Endodermal cell (in vitro differentiated cells): ENCODE results near the gene CARS1. TPM values are rescaled to one million over a fixed set of nuclear protein-coding genes. Genes with fewer than 3 reads are reported as not detected.
"Not testable (repeated sequence)": the region's sequence is repeated elsewhere in the genome, so short reads cannot be mapped to it uniquely, and the experiment has no call there.

Experiments used
- DNase-seq: peaks from one replicate; pipeline ENCODE4 v3.0.0-alpha.2; 2017
- H3K27ac ChIP-seq: 2 replicates; pipeline ENCODE4 v1.5.1; 2013; ENCODE audit warnings: mild to moderate bottlenecking, low read depth, low read length, moderate library complexity
- H3K27me3 ChIP-seq: 2 replicates; pipeline ENCODE4 v1.6.1; 2013; ENCODE audit warnings: mild to moderate bottlenecking, low read length, moderate library complexity; ENCODE audit not compliant: insufficient read depth, control insufficient read depth, poor library complexity, severe bottlenecking
- H3K36me3 ChIP-seq: 2 replicates; pipeline ENCODE4 v1.7.0; 2013; ENCODE audit warnings: mild to moderate bottlenecking, low read length, moderate library complexity; ENCODE audit not compliant: control insufficient read depth, insufficient read depth
- H3K4me1 ChIP-seq: one replicate; pipeline ENCODE4 v1.7.0; 2013; ENCODE audit warnings: low read length; ENCODE audit not compliant: control insufficient read depth, insufficient read depth
- H3K4me3 ChIP-seq: 2 replicates; pipeline ENCODE4 v1.5.1; 2013; ENCODE audit warnings: mild to moderate bottlenecking, low read length, moderate library complexity
- H3K9ac ChIP-seq: 2 replicates; pipeline ENCODE4 v1.6.1; 2013; ENCODE audit warnings: mild to moderate bottlenecking, low read length, moderate library complexity; ENCODE audit not compliant: poor library complexity, severe bottlenecking; ENCODE audit errors: extremely low read depth
- H3K9me3 ChIP-seq: 2 replicates; pipeline ENCODE4 v1.6.1; 2013; ENCODE audit warnings: mild to moderate bottlenecking, low read length, moderate library complexity; ENCODE audit not compliant: control insufficient read depth
- H3K27ac Mint-ChIP-seq: 2 replicates; pipeline ENCODE4 v1.8.0; 2020; ENCODE audit warnings: mixed read lengths
- H3K27me3 Mint-ChIP-seq: 2 replicates; pipeline ENCODE4 v1.8.0; 2021; ENCODE audit warnings: mild to moderate bottlenecking, mixed read lengths; ENCODE audit not compliant: insufficient read depth
- H3K36me3 Mint-ChIP-seq: 2 replicates; pipeline ENCODE4 v1.8.0; 2020; ENCODE audit warnings: low read depth, mixed read lengths
- H3K4me1 Mint-ChIP-seq: 2 replicates; pipeline ENCODE4 v1.8.0; 2020; ENCODE audit warnings: mixed read lengths
- H3K4me3 Mint-ChIP-seq: 2 replicates; pipeline ENCODE4 v1.8.0; 2020; ENCODE audit warnings: mild to moderate bottlenecking, moderate library complexity, mixed read lengths
- H3K9me3 Mint-ChIP-seq: 2 replicates; pipeline ENCODE4 v1.8.0; 2020; ENCODE audit warnings: mild to moderate bottlenecking, mixed read lengths
- WGBS, 2 experiments: methylation state at CpG; one replicate each; pipeline versions ENCODE4 v1.1.5 to v1.1.7; 2013; ENCODE audit warnings: missing lambda C conversion rate in 2 of 2, mixed read lengths in 1 of 2; ENCODE audit not compliant: insufficient coverage in 1 of 2, insufficient read length in 1 of 2; 5-methylcytosine and 5-hydroxymethylcytosine counted together
- total RNA-seq, 2 donors: library from RNA; stranded (reverse); fragmentation: NEBNext Ultra II Directional in 1 of 2; extraction: Animal tissue kit (Norgen Biotek cat#: 25700) in 1 of 2; gene quantifications; 2 replicates in 1 of 2; 3 replicates in 1 of 2; pipeline ENCODE4 v1.2.1, GENCODE V29; 2021
- TF ChIP-seq, protein P1 (sequence below): fragments of 200-600 bp; sonication (generic); conservative IDR thresholded peaks from 2 replicates; pipeline ENCODE4 v1.5.0; 2021; ENCODE audit warnings: antibody characterized with exemption, mild to moderate bottlenecking

Gene CARS1
- total RNA-seq, 2 donors from 2014 or later, result 48.0 to 52.8 TPM

- not testable (repeated sequence) for H3K36me3 Mint-ChIP-seq
- WGBS, 2 experiments, result 37 to 46% methylated on average over 5 to 8 of the region's 8 CpGs
Observed at GRCh38 chr11:3063876-3064275, 6.7 kb upstream of the CARS1 start.

DNA sequence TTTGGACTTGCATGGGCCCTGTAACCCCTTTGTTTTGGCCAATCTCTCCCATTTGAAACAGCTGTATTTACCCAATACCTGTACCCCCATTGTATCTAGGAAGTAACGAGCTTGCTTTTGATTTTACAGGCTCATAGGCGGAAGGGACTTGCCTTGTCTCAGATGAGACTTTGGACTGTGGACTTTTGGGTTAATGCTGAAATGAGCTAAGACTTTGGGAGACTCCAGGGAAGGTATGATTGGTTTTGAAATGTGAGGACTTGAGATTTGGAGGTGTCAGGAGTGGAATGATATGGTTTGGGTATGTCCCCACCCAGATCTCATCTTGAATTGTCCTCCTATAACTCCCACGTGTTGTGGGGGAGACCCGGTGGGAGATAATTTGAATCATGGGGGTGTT lies 6.2 kb upstream of the CARS1 start:
- peaks cover 21% of the 10 kb centered on the region for H3K9me3 ChIP-seq
- Mint-ChIP-seq H3K9me3 (peaks cover 29% of the 10 kb centered on the region), H3K27ac (peak overlapping the region; percentile 91)
- not testable (repeated sequence) for H3K27ac ChIP-seq, H3K36me3 ChIP-seq, H3K4me3 Mint-ChIP-seq, H3K9ac ChIP-seq, H3K4me1 ChIP-seq, DNase-seq, H3K27me3 ChIP-seq, H3K4me1 Mint-ChIP-seq, H3K27me3 Mint-ChIP-seq, H3K36me3 Mint-ChIP-seq
- 81% methylated on average over 4 of the region's 4 CpGs; no CpG with 5 or more reads in 1 of the 2 experiments for WGBS, 2 experiments
- peak overlapping the region; percentile 57 for H3K4me3 ChIP-seq

More at GRCh38 chr11:3063876-3064275, 6.7 kb upstream of the CARS1 start:
- H3K4me1 Mint-ChIP-seq, H3K27me3 ChIP-seq, H3K4me3 Mint-ChIP-seq, H3K36me3 ChIP-seq, H3K4me1 ChIP-seq, H3K9ac ChIP-seq, H3K27ac ChIP-seq, H3K27me3 Mint-ChIP-seq: not testable (repeated sequence)
- H3K4me3 ChIP-seq, result peak overlapping the region; percentile 57
- H3K9me3 ChIP-seq, result peaks cover 21% of the 10 kb centered on the region
- Mint-ChIP-seq H3K27ac (peak overlapping the region; percentile 91), H3K9me3 (peaks cover 29% of the 10 kb centered on the region)
- peak; percentile 81 for DNase-seq

DNA sequence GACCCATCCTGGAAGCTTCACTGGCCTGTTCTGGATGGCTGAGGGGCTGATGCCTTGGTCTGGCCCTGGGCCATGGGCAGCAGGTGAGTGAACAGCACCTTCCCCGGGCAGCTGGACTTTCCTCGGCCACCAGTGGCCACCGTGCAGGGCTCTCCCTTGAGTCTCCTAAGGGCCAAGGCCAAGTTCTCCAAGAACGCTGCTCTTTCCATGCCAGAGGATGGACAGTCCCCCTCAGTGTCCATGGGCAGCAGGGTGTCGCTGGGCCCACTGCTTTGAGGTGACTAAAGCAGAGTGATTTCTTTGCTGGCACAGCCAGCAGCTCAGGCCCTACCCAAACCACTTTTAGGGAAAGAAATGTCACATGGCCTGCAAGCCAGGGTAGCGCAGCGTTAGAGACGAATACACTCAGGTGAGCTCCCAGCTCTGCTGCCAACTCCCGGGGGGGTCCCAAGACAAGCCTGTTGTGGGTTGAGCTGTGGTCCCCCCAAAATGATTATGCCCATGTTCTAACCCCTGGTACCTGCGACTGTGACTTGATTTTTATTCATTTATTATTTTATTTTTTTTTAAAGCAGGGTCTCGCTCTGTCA lies 3.3 kb upstream of the CARS1 start:
- H3K27me3 ChIP-seq, result no peaks in the 10 kb centered on the region
- Mint-ChIP-seq H3K27ac (no peak overlapping the region), H3K27me3 (peaks cover 5% of the 10 kb centered on the region), H3K36me3 (peaks cover 3% of the 10 kb centered on the region), H3K9me3 (peaks cover 21% of the 10 kb centered on the region), H3K4me3 (no peak overlapping the region), H3K4me1 (peaks cover 12% of the 10 kb centered on the region)
- H3K9me3 ChIP-seq, result peaks cover 17% of the 10 kb centered on the region
- peaks cover 8% of the 10 kb centered on the region for H3K4me1 ChIP-seq
- H3K9ac ChIP-seq, result no peak overlapping the region
- WGBS, 2 experiments, result 93 to 95% methylated on average over 8 to 11 of the region's 11 CpGs
- no peaks in the 10 kb centered on the region for H3K36me3 ChIP-seq
- H3K27ac ChIP-seq, result no peak overlapping the region
- DNase-seq, result no peak
- TF ChIP-seq, protein P1, sequence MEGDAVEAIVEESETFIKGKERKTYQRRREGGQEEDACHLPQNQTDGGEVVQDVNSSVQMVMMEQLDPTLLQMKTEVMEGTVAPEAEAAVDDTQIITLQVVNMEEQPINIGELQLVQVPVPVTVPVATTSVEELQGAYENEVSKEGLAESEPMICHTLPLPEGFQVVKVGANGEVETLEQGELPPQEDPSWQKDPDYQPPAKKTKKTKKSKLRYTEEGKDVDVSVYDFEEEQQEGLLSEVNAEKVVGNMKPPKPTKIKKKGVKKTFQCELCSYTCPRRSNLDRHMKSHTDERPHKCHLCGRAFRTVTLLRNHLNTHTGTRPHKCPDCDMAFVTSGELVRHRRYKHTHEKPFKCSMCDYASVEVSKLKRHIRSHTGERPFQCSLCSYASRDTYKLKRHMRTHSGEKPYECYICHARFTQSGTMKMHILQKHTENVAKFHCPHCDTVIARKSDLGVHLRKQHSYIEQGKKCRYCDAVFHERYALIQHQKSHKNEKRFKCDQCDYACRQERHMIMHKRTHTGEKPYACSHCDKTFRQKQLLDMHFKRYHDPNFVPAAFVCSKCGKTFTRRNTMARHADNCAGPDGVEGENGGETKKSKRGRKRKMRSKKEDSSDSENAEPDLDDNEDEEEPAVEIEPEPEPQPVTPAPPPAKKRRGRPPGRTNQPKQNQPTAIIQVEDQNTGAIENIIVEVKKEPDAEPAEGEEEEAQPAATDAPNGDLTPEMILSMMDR, result no peak
- no peak overlapping the region for H3K4me3 ChIP-seq

DNA sequence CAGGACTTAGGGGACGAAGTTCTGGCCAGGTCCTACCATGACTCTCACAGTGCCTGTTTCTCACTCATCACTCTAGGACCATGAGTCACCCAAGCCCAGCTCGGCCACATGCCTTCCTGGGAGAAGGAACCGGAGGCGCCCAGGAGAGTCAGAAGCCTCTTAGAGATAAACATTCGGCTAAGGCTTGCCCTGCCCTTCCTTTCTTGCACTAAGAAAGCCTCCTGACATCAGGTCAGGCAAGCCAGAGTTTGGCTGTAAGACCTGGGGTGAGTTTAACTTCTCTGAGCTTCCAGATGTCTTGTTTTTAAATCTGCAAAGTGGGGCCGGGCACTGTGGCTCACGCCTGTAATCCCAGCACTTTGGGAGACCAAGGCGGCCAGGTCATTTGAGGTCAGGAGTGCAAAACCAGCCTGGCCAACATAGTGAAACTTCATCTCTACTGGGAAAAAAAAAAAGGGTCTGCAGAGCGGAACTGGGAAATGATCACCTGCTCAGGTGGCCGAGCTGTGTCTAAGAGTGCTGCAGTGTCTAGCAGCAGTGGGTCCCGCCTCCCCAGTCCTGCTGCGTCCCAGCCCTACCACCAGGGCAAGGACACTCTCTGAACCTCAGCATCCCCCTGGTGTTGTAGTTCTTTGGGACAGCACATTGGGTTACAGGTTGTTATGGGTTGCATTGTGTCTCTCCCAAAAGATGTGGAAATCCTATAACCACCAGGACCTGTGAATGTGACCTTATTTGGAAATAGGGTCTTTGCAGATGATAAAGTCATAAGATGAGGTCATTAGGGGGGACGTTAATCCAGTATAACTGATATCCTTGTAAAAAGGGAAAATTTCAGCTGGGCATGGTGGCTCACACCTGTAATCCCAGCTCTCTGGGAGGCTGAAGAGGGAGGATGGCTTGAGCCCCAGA lies 1.8 kb upstream of the CARS1 start:
- WGBS, 2 experiments, result 92 to 93% methylated on average over 10 to 13 of the region's 13 CpGs
- Mint-ChIP-seq H3K4me3 (no peak overlapping the region), H3K27ac (no peak overlapping the region), H3K27me3 (peaks cover 5% of the 10 kb centered on the region), H3K9me3 (peaks cover 6% of the 10 kb centered on the region), H3K4me1 (peaks cover 12% of the 10 kb centered on the region), H3K36me3 (peaks cover 6% of the 10 kb centered on the region)
- H3K9ac ChIP-seq, result no peak overlapping the region
- peak; percentile 81 for DNase-seq
- H3K27ac ChIP-seq, result no peak overlapping the region
- H3K9me3 ChIP-seq, result peaks cover 5% of the 10 kb centered on the region
- H3K27me3 ChIP-seq, result no peaks in the 10 kb centered on the region
- peaks cover 4% of the 10 kb centered on the region for H3K36me3 ChIP-seq
- H3K4me3 ChIP-seq, result no peak overlapping the region
- H3K4me1 ChIP-seq, result peaks cover 8% of the 10 kb centered on the region
- TF ChIP-seq, protein P1, result peak; percentile 63
